Transverse colon (tissue), 3 donors: ENCODE data around the gene CA12.

Experiments
- CTCF ChIP-seq, 5 experiments: fragments of 200-600 bp in 3 of 5; fragments of 450-650 bp in 2 of 5; sonication (generic) in 3 of 5; IDR thresholded peaks; 1 replicate in 2 of 5; 2 replicates in 3 of 5; pipeline ENCODE4 v1.5.1; 2016 to 2017; ENCODE audit warnings: antibody characterized with exemption in 5 of 5, inconsistent platforms in 3 of 5, mild to moderate bottlenecking in 2 of 5, moderate library complexity in 1 of 5
- EP300 ChIP-seq: sonication (generic); formaldehyde crosslinking; IDR thresholded peaks from one replicate; pipeline ENCODE4 v1.6.1; 2017; ENCODE audit warnings: antibody characterized with exemption, low read depth
- POLR2A ChIP-seq: fragments of 450-650 bp; IDR thresholded peaks from one replicate; pipeline ENCODE4 v1.6.1; 2016; ENCODE audit warnings: antibody characterized with exemption, mild to moderate bottlenecking, moderate library complexity

DNA sequence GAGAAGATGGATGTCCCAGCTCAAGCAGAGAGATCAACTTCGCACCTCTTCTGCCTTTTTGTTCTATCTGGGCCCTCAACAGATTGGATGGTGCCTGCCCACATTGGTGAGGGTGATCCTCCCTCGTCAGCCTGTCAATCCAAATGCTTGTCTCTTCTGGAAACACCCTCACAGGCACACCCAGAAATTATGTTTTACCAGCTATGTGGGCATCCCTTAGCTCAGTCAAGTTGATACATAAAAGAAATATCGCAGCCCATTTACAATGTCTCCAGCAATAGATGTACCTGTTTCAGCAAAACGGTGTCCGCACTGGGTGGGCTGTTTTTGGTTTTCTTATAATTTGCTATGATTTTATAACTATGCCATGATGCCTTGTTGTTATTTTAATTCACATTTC lies 27.5 kb upstream of the CA12 start:
- TF ChIP-seq CTCF (IDR thresholded peaks at IDR 0.05) (no peak), POLR2A (no peak), EP300 (no peak)
